ENCODE data around the gene NOS2. TPM values are rescaled to one million over a fixed set of nuclear protein-coding genes. Genes with fewer than 3 reads are reported as not detected.
"Not testable (repeated sequence)": the region's sequence is repeated elsewhere in the genome, so short reads cannot be mapped to it uniquely, and the experiment has no call there.

The NOS2 gene
- polyA plus RNA-seq, 1 donor from 2014 or later: 0.53 TPM

DNA sequence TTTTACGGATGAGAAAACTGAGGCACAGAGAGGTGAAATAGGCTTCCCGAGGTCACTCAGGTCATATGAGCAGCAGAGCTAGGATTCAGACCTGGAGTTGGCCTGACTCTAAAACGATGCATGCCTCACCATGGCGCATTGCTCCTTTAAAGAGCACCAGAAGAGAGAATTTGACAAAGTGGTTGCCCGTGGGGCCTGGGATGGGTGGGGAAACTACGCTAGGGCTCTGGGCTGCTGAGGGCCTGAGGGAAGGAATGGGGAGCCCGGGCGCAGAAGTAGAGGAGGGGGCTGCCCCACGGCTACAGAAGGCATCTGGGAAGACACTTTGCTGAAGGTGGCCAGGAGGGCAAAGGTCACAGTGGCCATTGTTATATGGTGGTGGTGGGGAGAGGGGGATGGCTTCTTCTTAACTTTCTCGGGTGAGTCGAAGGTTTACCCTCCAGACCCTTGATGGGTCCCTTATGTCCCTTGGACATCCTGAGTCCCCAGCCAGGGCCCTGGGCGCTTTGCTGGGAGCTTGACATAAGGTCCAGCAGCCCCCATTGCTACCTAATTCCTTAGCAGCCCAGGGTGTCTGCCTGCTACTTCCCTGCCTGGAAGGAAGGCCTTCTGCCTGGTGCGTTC lies 55.0 kb downstream of the NOS2 start:
- H3K27me3 ChIP-seq (ENCODE audit: insufficient read depth, low read depth, low read length); H3K9ac ChIP-seq (ENCODE audit: low read length); H3K36me3 ChIP-seq (ENCODE audit: insufficient read depth, low read length); H3K27ac ChIP-seq (ENCODE audit: low read length); H3K79me2 ChIP-seq (replicated peaks; ENCODE audit: insufficient read depth, low read length); H3K9me3 ChIP-seq (ENCODE audit: low read length); H3F3A ChIP-seq (ENCODE audit: insufficient read depth, low read length, poor library complexity, severe bottlenecking); H3K4me2 ChIP-seq (ENCODE audit: low read length); H3K4me3 ChIP-seq (ENCODE audit: low read length); H3K9me2 ChIP-seq (ENCODE audit: insufficient read depth, low read length); H2AFZ ChIP-seq (ENCODE audit: low read depth, low read length); H4K20me1 ChIP-seq (ENCODE audit: insufficient read depth): not testable (repeated sequence)

GRCh38 chr17:27743281-27743885 lies 56.9 kb downstream of the NOS2 start:
- TF ChIP-seq EZH2 (IDR thresholded peaks at IDR 0.05; ENCODE audit: borderline replicate concordance, insufficient read depth, low read length, poor library complexity, severe bottlenecking): no peak
- no peak for TF ChIP-seq CTCF (IDR thresholded peaks at IDR 0.05; ENCODE audit: poor library complexity, severe bottlenecking)
- no peak for TF ChIP-seq MXI1 (conservative IDR thresholded peaks at IDR 0.05; ENCODE audit: poor library complexity, severe bottlenecking)
- Histone ChIP-seq H3K4me2 (ENCODE audit: low read length) (no peak overlapping the region), H3K79me2 (replicated peaks; ENCODE audit: insufficient read depth, low read length) (no peaks in the 10 kb centered on the region), H3K4me3 (ENCODE audit: low read length) (no peak overlapping the region), H3K27ac (ENCODE audit: low read length) (no peak overlapping the region), H4K20me1 (ENCODE audit: insufficient read depth) (no peaks in the 10 kb centered on the region), H3K9me3 (ENCODE audit: low read length) (no peaks in the 10 kb centered on the region), H3F3A (ENCODE audit: insufficient read depth, low read length, poor library complexity, severe bottlenecking) (no peaks in the 10 kb centered on the region), H2AFZ (ENCODE audit: low read depth, low read length) (no peak overlapping the region), H3K9me2 (ENCODE audit: insufficient read depth, low read length) (no peaks in the 10 kb centered on the region), H3K9ac (ENCODE audit: low read length) (no peak overlapping the region), H3K36me3 (ENCODE audit: insufficient read depth, low read length) (no peaks in the 10 kb centered on the region), H3K27me3 (ENCODE audit: insufficient read depth, low read depth, low read length) (no peaks in the 10 kb centered on the region)

- Histone ChIP-seq H3K9ac (ENCODE audit: low read length) (no peak overlapping the region), H3K4me2 (ENCODE audit: low read length) (no peak overlapping the region), H3K9me2 (ENCODE audit: insufficient read depth, low read length) (no peaks in the 10 kb centered on the region), H3K27me3 (ENCODE audit: insufficient read depth, low read depth, low read length) (no peaks in the 10 kb centered on the region), H3K27ac (ENCODE audit: low read length) (no peak overlapping the region), H3K79me2 (replicated peaks; ENCODE audit: insufficient read depth, low read length) (no peaks in the 10 kb centered on the region), H3K9me3 (ENCODE audit: low read length) (no peaks in the 10 kb centered on the region), H3K36me3 (ENCODE audit: insufficient read depth, low read length) (no peaks in the 10 kb centered on the region), H2AFZ (ENCODE audit: low read depth, low read length) (no peak overlapping the region), H4K20me1 (ENCODE audit: insufficient read depth) (no peaks in the 10 kb centered on the region), H3K4me3 (ENCODE audit: low read length) (no peak overlapping the region), H3F3A (ENCODE audit: insufficient read depth, low read length, poor library complexity, severe bottlenecking) (no peaks in the 10 kb centered on the region)
- TF ChIP-seq MXI1 (conservative IDR thresholded peaks at IDR 0.05; ENCODE audit: poor library complexity, severe bottlenecking): no peak
- no peak for TF ChIP-seq POLR2AphosphoS5 (IDR thresholded peaks at IDR 0.05)
- TF ChIP-seq SMC3 (conservative IDR thresholded peaks at IDR 0.05; ENCODE audit: poor library complexity): no peak
- TF ChIP-seq REST (IDR thresholded peaks at IDR 0.05; ENCODE audit: borderline replicate concordance): no peak
- TF ChIP-seq EP300 (conservative IDR thresholded peaks at IDR 0.05; ENCODE audit: poor library complexity, severe bottlenecking): no peak
- no peak for TF ChIP-seq CTCF (IDR thresholded peaks at IDR 0.05; ENCODE audit: poor library complexity, severe bottlenecking)
- no peak for TF ChIP-seq RAD21 (conservative IDR thresholded peaks at IDR 0.05)
- no peak for TF ChIP-seq EZH2 (IDR thresholded peaks at IDR 0.05; ENCODE audit: borderline replicate concordance, insufficient read depth, low read length, poor library complexity, severe bottlenecking)
- no peak for TF ChIP-seq TAF1 (IDR thresholded peaks at IDR 0.05; ENCODE audit: low read depth)
Measured at GRCh38 chr17:27741971-27742575, 58.3 kb downstream of the NOS2 start.

Measured in neural cell (in vitro differentiated cells).